ENCODE measurements around the gene CDK2. TPM values are rescaled to one million over a fixed set of nuclear protein-coding genes. Genes with fewer than 3 reads are reported as not detected.

CDK2 gene
- total and polyA plus RNA-seq, 9 of the 15 experiments (the other 6 are each of a cell fraction or from before 2014, with no cell fraction given) = 17.4 to 213 (median 109) TPM

- Histone ChIP-seq H3K36me3 (ENCODE audit: control insufficient read depth, insufficient read depth, low read length) (no peaks in the 10 kb centered on the region), H3K9me3 (replicated peaks; ENCODE audit: control insufficient read depth, insufficient read depth, low read depth, low read length) (no peaks in the 10 kb centered on the region), H3K4me2 (ENCODE audit: insufficient read depth, low read length) (no peak overlapping the region), H3K79me2 (ENCODE audit: control insufficient read depth, insufficient read depth, low read length) (no peaks in the 10 kb centered on the region), H3K4me3 (no peak overlapping the region), H2AFZ (ENCODE audit: low read depth, low read length) (no peak overlapping the region), H3K27me3 (ENCODE audit: control insufficient read depth in 2 of 2, insufficient read depth in 2 of 2, low read length in 2 of 2) (no peaks in the 10 kb centered on the region; a peak in 1 of 5 replicates), H4K20me1 (replicated peaks; ENCODE audit: control insufficient read depth, insufficient read depth, low read length) (no peaks in the 10 kb centered on the region), H3K27ac (ENCODE audit: extremely low read depth, low read depth, low read length) (no peak overlapping the region), H3K9me1 (ENCODE audit: control insufficient read depth, insufficient read depth, low read length) (no peaks in the 10 kb centered on the region), H3K4me1 (replicated peaks in 1 of 2; ENCODE audit: control insufficient read depth in 2 of 2, insufficient read depth in 2 of 2, low read length in 2 of 2) (peaks cover 19 to 22% of the 10 kb centered on the region in 2 experiments; a peak in 4 of 5 replicates), H3K9ac (ENCODE audit: insufficient read depth in 1 of 2, low read depth in 2 of 2, low read length in 2 of 2) (no peak overlapping the region)
- POLR2A ChIA-PET = interaction anchor here (0.8 to 1.2 kb wide), 3 partner anchors 19 to 122 kb away, joined by 3 to 6 read pairs (median 4); no protein-coding TSS in a partner anchor
- CTCF ChIA-PET (ENCODE audit: low intra/inter-chr PET ratio) = no interaction called here
- in situ Hi-C loops (cut with MboI) = no loop called here
- BruUV-seq (replicated peaks) = no TSS peak
- DNase-seq (ENCODE audit: extremely low read depth in 1 of 4, low spot score in 3 of 4) = no peak
- intact Hi-C loops (cut with micrococcal nuclease) = no loop called here
- WGBS (ENCODE audit: insufficient coverage, low coverage, missing lambda C conversion rate) = 27% methylated on average over 1 of the region's 1 CpG
- no peak for FAIRE-seq
- ATAC-seq = no peak
- no peak for TF ChIP-seq ZBTB11 (CRISPR knock-in tag; IDR thresholded peaks at IDR 0.05)
- no peak for TF ChIP-seq TRIM25 (IDR thresholded peaks at IDR 0.05; ENCODE audit: borderline replicate concordance)
- no peak for TF ChIP-seq TFE3 (CRISPR knock-in tag; IDR thresholded peaks at IDR 0.05)
- no peak for TF ChIP-seq TOE1 (IDR thresholded peaks at IDR 0.05; ENCODE audit: borderline replicate concordance)
- no peak for TF ChIP-seq TOE1 (CRISPR knock-in tag; IDR thresholded peaks at IDR 0.05; ENCODE audit: borderline replicate concordance, low read depth)
- TF ChIP-seq SMARCE1 (IDR thresholded peaks at IDR 0.05) = no peak
- TF ChIP-seq RERE (CRISPR knock-in tag; IDR thresholded peaks at IDR 0.05; ENCODE audit: borderline replicate concordance) = no peak
- TF ChIP-seq PTBP1 (IDR thresholded peaks at IDR 0.05; ENCODE audit: low read depth, low read length) = no peak
- TF ChIP-seq JUNB (CRISPR knock-in tag; conservative IDR thresholded peaks at IDR 0.05) = no peak
These were observed 31.9 kb upstream of the CDK2 start for GRCh38 chr12:55934773-55935172.
